K562 (cell line): ENCODE data around the gene SLC39A5. TPM values are rescaled to one million over a fixed set of nuclear protein-coding genes. Genes with fewer than 3 reads are reported as not detected.
A peak's percentile ranks its signal among the peaks of the same experiment; 100 is the strongest.

Experiments
- ARHGAP35 ChIP-seq: fragments of 450-650 bp; IDR thresholded peaks from 2 replicates; pipeline ENCODE4 v1.6.1; 2018; ENCODE audit not compliant: partially characterized antibody
- ASH1L ChIP-seq: fragments of 450-650 bp; IDR thresholded peaks from 2 replicates; pipeline ENCODE4 v1.6.1; 2018; ENCODE audit warnings: borderline replicate concordance, mild to moderate bottlenecking, low read depth; ENCODE audit not compliant: partially characterized antibody
- ATF1 ChIP-seq, 2 experiments: fragments of 450-650 bp in 1 of 2; IDR thresholded peaks; 2 replicates each; pipeline ENCODE4 v1.6.1; 2016; ENCODE audit warnings: missing compliant biosample characterization in 1 of 2, missing genetic modification characterization in 1 of 2
- CBFB ChIP-seq: sonication (generic); formaldehyde crosslinking; IDR thresholded peaks from 2 replicates; pipeline ENCODE4 v1.4.0; 2020; ENCODE audit warnings: mild to moderate bottlenecking, missing genetic modification reagents
- CREM ChIP-seq: IDR thresholded peaks from 2 replicates; pipeline ENCODE4 v1.6.1; 2014; ENCODE audit warnings: antibody characterized with exemption, low read depth
- HMG20A ChIP-seq: fragments of 450-650 bp; formaldehyde crosslinking; conservative IDR thresholded peaks from 2 replicates; pipeline ENCODE4 v1.4.0; 2020; ENCODE audit warnings: mild to moderate bottlenecking, mixed read lengths
- MCM3 ChIP-seq: fragments of 450-650 bp; IDR thresholded peaks from 2 replicates; pipeline ENCODE4 v1.6.1; 2016
- MYC ChIP-seq, 2 experiments: fragments of 250-450 bp in 1 of 2; sonication (Bioruptor Pico) in 1 of 2; IDR thresholded peaks; 2 replicates each; pipeline versions ENCODE4 v1.5.1 to v1.6.1; 2012 to 2021; ENCODE audit warnings: low read depth in 2 of 2, borderline replicate concordance in 1 of 2, improper control_type of control experiment in 1 of 2, low read length in 1 of 2, mild to moderate bottlenecking in 1 of 2, moderate library complexity in 1 of 2
- PML ChIP-seq: IDR thresholded peaks from 2 replicates; pipeline ENCODE4 v1.6.1; 2012; ENCODE audit warnings: low read length, inconsistent platforms
- POLR2G ChIP-seq: fragments of 200-400 bp; formaldehyde crosslinking; IDR thresholded peaks from 2 replicates; pipeline ENCODE4 v1.6.1; 2017; ENCODE audit warnings: low read depth, mild to moderate bottlenecking, antibody characterized with exemption, low read length, moderate library complexity
- TAF1 ChIP-seq: IDR thresholded peaks from 2 replicates; pipeline ENCODE4 v1.6.1; 2011; ENCODE audit warnings: mild to moderate bottlenecking, low read length, moderate library complexity; ENCODE audit not compliant: insufficient read depth, control insufficient read depth, severe bottlenecking; ENCODE audit errors: extremely low read depth
- TRIM28 ChIP-seq: fragments of 450-650 bp; IDR thresholded peaks from 2 replicates; pipeline ENCODE4 v1.6.1; 2017
- ZFX ChIP-seq: sonication (generic); formaldehyde crosslinking; IDR thresholded peaks from 2 replicates; pipeline ENCODE4 v1.8.0; 2022; ENCODE audit warnings: mild to moderate bottlenecking, missing genetic modification reagents, moderate library complexity
- ZNF445 ChIP-seq: fragments of 250-450 bp; sonication (Bioruptor Pico); IDR thresholded peaks from 2 replicates; pipeline ENCODE4 v1.4.0; 2020; ENCODE audit warnings: low read depth, mild to moderate bottlenecking, moderate library complexity
- polyA plus RNA-seq, 8 experiments: library from polyadenylated mRNA; depleted of rRNA in 4 of 8; stranded (reverse) in 5 of 8; unstranded in 3 of 8; fragments of >200 nt; fragmentation: Nextera tagmentation in 2 of 8; fragmentation: Illumina TruSeq in 1 of 8; extraction: Ambion mirVana in 2 of 8; extraction: Trizol in 1 of 8; gene quantifications; 2 replicates each; pipeline versions ENCODE4 v1.2.1 to v1.2.3, GENCODE V29; 2011 to 2014; ENCODE audit warnings: inconsistent platforms in 1 of 8, missing spikeins in 1 of 8
- total RNA-seq, 7 experiments: library from RNA; depleted of rRNA in 6 of 7; stranded (reverse); fragments of >200 nt in 6 of 7; fragmentation: Illumina TruSeq in 2 of 7; extraction: Trizol in 2 of 7; gene quantifications; 2 replicates each; pipeline versions ENCODE4 v1.2.1 to v1.2.3, GENCODE V29; 2011 to 2021; ENCODE audit warnings: low replicate concordance in 1 of 7
- TF ChIP-seq, protein P1 (sequence below): sonication (generic); formaldehyde crosslinking; IDR thresholded peaks from 2 replicates; pipeline ENCODE4 v1.8.0; 2022; ENCODE audit warnings: mild to moderate bottlenecking, missing genetic modification reagents
- TF ChIP-seq, protein P2 (sequence below): fragments of 250-450 bp; sonication (Bioruptor Pico); IDR thresholded peaks from 2 replicates; pipeline ENCODE4 v1.5.0; 2022; ENCODE audit warnings: mild to moderate bottlenecking
- TF ChIP-seq, protein P3 (sequence below): fragments of 250-450 bp; sonication (Bioruptor Pico); IDR thresholded peaks from 2 replicates; pipeline ENCODE4 v1.5.0; 2021
- TF ChIP-seq, protein P4 (sequence below): sonication (generic); formaldehyde crosslinking; IDR thresholded peaks from 2 replicates; pipeline ENCODE4 v1.8.1; 2023; ENCODE audit warnings: mild to moderate bottlenecking, missing genetic modification reagents, moderate library complexity
- TF ChIP-seq, protein P5 (sequence below): sonication (generic); formaldehyde crosslinking; IDR thresholded peaks from 2 replicates; pipeline ENCODE4 v1.9.0; 2022; ENCODE audit warnings: mild to moderate bottlenecking, missing genetic modification reagents
- TF ChIP-seq, protein P6 (sequence below): fragments of 200-800 bp; sonication (Bioruptor generic); IDR thresholded peaks from 2 replicates; pipeline ENCODE4 v1.6.1; 2017; ENCODE audit warnings: missing genetic modification characterization, missing compliant biosample characterization

The SLC39A5 gene
- total and polyA plus RNA-seq, 9 of the 15 experiments (the other 6 are each of a cell fraction or from before 2014, with no cell fraction given) = 0.08 to 0.10 TPM; not detected in 7

DNA sequence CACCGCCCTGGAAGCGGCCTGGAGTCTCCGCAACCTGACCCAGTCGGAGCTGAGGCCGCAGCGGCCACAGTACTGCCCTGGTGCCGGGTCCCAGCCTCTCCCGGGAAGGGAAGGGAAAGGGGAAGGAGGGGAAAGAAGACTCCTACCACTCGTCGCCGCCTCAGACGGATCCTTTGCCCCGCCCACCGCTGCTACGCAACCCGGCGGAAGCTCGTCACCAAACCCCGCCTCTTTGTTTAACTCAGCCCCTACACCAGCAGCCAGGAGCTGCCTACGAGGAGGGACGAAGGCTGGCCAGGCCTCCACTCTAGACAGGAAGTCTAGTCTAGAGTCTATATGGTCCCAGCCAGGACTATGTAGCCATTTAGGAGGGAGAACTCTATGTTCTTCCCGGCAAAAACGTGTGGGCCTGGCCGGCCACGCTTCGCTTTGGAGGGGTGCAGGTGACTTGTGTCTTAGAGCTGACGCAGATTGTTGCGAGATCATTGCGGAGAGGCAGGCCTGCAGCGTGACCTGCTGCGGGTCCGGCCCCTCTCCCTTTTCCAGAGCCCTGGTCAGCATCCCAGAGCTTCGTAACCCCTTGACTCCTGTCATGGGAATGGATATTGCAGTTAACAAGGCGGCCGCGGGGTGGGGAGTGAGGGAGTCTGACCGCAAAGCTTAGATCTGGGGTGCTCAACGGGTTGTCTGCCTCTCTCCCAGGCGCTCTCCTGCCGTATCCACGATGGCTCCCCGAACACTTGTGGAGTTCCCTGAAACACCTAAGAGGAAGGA lies 7.9 kb upstream of the SLC39A5 start, which contains the start of gene RNF41 (continued):
- TF ChIP-seq, protein P1, sequence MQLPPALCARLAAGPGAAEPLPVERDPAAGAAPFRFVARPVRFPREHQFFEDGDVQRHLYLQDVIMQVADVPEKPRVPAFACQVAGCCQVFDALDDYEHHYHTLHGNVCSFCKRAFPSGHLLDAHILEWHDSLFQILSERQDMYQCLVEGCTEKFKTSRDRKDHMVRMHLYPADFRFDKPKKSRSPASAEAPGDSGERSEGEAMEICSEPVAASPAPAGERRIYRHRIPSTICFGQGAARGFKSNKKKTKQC = peak; percentile 72
- TF ChIP-seq POLR2G (peak; percentile 84), ZNF445 (no peak), CBFB (CRISPR knock-in tag) (peak; percentile 66; the same call in 1 of the 2 replicates), ASH1L (no peak), TAF1 (peak; percentile 87), MCM3 (no peak), ARHGAP35 (no peak), TRIM28 (no peak), CREM (peak; percentile 91), ATF1 (CRISPR knock-in tag; IDR thresholded peaks at IDR 0.05) (no peak), ATF1 (tag; IDR thresholded peaks at IDR 0.05) (peak; percentile 94), HMG20A (CRISPR knock-in tag) (0 out of 2 replicates have a peak, but pooled peaks have one; percentile 12), MYC (IDR thresholded peaks at IDR 0.05; ENCODE audit: low read depth, low read length) (peak; percentile 70), MYC (CRISPR knock-in tag; IDR thresholded peaks at IDR 0.05; ENCODE audit: borderline replicate concordance, low read depth) (no peak; the same call in 1 of the 2 replicates), ZFX (CRISPR knock-in tag) (peak; percentile 75), PML (peak; percentile 76; the same call in 1 of the 2 replicates)
- TF ChIP-seq, protein P2, sequence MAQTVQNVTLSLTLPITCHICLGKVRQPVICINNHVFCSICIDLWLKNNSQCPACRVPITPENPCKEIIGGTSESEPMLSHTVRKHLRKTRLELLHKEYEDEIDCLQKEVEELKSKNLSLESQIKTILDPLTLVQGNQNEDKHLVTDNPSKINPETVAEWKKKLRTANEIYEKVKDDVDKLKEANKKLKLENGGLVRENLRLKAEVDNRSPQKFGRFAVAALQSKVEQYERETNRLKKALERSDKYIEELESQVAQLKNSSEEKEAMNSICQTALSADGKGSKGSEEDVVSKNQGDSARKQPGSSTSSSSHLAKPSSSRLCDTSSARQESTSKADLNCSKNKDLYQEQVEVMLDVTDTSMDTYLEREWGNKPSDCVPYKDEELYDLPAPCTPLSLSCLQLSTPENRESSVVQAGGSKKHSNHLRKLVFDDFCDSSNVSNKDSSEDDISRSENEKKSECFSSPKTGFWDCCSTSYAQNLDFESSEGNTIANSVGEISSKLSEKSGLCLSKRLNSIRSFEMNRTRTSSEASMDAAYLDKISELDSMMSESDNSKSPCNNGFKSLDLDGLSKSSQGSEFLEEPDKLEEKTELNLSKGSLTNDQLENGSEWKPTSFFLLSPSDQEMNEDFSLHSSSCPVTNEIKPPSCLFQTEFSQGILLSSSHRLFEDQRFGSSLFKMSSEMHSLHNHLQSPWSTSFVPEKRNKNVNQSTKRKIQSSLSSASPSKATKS = 0 out of 2 replicates have a peak, but pooled peaks have one; percentile 31
- TF ChIP-seq, protein P3, sequence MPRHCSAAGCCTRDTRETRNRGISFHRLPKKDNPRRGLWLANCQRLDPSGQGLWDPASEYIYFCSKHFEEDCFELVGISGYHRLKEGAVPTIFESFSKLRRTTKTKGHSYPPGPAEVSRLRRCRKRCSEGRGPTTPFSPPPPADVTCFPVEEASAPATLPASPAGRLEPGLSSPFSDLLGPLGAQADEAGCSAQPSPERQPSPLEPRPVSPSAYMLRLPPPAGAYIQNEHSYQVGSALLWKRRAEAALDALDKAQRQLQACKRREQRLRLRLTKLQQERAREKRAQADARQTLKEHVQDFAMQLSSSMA = no peak
- TF ChIP-seq, protein P4, sequence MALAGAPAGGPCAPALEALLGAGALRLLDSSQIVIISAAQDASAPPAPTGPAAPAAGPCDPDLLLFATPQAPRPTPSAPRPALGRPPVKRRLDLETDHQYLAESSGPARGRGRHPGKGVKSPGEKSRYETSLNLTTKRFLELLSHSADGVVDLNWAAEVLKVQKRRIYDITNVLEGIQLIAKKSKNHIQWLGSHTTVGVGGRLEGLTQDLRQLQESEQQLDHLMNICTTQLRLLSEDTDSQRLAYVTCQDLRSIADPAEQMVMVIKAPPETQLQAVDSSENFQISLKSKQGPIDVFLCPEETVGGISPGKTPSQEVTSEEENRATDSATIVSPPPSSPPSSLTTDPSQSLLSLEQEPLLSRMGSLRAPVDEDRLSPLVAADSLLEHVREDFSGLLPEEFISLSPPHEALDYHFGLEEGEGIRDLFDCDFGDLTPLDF (CRISPR knock-in tag) = 0 out of 2 replicates have a peak, but pooled peaks have one; percentile 53
- TF ChIP-seq, protein P5, sequence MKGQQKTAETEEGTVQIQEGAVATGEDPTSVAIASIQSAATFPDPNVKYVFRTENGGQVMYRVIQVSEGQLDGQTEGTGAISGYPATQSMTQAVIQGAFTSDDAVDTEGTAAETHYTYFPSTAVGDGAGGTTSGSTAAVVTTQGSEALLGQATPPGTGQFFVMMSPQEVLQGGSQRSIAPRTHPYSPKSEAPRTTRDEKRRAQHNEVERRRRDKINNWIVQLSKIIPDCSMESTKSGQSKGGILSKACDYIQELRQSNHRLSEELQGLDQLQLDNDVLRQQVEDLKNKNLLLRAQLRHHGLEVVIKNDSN = peak; percentile 30; the same call in 1 of the 2 replicates
- TF ChIP-seq, protein P6, sequence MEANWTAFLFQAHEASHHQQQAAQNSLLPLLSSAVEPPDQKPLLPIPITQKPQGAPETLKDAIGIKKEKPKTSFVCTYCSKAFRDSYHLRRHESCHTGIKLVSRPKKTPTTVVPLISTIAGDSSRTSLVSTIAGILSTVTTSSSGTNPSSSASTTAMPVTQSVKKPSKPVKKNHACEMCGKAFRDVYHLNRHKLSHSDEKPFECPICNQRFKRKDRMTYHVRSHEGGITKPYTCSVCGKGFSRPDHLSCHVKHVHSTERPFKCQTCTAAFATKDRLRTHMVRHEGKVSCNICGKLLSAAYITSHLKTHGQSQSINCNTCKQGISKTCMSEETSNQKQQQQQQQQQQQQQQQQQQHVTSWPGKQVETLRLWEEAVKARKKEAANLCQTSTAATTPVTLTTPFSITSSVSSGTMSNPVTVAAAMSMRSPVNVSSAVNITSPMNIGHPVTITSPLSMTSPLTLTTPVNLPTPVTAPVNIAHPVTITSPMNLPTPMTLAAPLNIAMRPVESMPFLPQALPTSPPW (CRISPR knock-in tag) = peak; percentile 7
